NCI-H2227 (cell line): Measurements from ENCODE around the gene ACSL6.

Source experiments
- DNase-seq: peaks from one replicate; lab custom pipeline; 2025; ENCODE audit not compliant: unreplicated experiment; lab: John Stamatoyannopoulos, UW

ACSL6 gene

GRCh38 chr5:132049559-132049958, 38.1 kb upstream of the ACSL6 start:
- no peak for DNase-seq

- DNase-seq: no peak
Measured at GRCh38 chr5:132049093-132049492, 37.6 kb upstream of the ACSL6 start.

DNA sequence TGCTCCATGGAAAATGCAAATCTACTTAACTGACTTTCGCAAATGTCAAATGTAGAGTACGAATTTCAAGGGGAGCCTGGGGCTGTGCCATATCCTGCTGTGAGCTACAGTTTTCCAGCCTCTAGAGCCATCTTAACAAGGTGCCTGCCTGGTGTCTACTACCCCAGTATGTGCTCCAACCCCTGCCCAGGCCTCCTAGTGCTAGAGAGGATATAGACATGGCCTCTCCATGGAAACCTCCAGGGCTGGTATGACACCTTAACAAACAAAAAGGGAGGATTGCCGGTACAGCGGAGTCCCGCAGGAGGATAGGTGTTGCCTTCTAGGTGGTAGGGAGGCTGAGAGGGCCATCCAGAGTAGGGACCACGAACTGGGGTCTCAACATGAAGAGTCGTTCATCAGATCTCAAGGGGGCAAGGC, 35.4 kb upstream of the ACSL6 start:
- no peak for DNase-seq

DNA sequence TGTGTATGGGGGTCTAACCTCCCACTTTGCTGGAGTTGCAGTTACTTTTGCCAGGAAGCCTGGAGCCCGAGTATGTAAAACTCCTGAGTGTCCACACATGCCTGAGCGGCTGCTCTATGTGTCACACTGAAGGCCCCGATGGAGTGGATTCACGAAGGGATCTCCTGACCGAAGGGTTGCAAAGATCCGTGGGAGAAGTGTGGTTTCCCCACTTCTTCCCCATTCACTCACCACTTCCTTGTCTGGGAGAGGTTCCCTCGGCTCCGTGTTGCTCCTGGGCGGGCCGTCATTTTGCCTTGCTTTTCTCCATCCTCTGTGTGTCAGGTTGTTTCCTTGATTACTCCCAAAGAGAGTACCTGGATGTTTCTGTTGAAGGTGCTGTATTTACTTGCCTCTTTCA, 32.7 kb upstream of the ACSL6 start:
- no peak for DNase-seq

DNA sequence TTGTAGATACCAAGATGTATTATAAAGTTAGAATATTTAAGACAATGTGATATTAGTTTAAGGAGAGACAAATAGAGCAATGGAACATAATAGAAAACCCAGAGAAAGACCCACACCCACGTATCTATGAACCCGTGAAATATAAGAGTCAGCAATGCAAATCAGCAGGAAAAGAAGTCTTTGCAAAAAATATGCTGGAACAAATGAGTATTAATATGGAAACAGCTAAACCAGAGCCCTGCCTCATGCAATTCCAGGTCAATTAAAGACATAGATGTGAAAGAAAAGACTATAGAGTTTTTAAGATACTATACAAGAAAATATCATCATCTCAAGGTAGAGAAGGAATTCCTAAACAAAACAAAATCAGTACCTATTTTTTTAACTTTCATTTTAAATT, 25.9 kb upstream of the ACSL6 start:
- DNase-seq: no peak

DNA sequence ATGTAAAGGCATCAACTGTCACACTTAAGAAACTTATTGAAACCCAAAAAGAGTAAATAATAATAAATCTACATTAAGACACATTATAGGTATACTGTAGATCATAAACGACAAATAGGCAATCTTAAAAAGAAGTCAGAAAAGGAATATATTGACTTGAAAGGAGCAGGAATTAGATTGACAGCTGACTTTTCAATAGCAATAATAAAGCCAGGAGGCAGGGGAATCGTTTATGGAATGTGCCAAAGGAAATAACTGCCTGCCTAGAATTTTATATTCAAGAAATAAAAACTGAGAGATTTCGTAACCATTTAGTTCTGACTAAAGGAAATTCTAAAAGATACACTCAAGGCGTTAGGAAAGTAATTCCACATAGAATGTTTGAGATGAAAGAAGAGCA, 21.7 kb upstream of the ACSL6 start:
- no peak for DNase-seq

GRCh38 chr5:132032196-132032595, 20.7 kb upstream of the ACSL6 start:
- DNase-seq: no peak

DNA sequence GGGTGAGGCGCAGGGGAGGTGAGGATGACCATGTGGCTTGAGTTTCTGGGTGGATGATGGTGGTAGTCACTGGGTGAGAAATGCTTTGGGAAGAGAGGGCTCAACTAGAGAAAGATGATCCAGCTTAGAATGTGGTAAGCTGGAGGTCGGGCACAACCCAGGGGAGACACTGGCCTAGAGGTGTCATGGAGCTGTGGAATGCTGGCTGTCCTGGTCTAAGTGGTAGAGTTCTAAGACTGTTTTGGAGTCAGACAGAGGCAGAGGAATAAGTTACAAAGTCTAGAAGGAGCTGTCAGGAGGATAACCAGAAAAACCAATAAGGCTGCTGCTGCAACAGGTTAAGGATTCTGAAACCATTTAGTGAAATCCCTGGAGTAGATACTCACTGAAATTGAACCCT, 19.2 kb upstream of the ACSL6 start:
- DNase-seq: no peak

DNA sequence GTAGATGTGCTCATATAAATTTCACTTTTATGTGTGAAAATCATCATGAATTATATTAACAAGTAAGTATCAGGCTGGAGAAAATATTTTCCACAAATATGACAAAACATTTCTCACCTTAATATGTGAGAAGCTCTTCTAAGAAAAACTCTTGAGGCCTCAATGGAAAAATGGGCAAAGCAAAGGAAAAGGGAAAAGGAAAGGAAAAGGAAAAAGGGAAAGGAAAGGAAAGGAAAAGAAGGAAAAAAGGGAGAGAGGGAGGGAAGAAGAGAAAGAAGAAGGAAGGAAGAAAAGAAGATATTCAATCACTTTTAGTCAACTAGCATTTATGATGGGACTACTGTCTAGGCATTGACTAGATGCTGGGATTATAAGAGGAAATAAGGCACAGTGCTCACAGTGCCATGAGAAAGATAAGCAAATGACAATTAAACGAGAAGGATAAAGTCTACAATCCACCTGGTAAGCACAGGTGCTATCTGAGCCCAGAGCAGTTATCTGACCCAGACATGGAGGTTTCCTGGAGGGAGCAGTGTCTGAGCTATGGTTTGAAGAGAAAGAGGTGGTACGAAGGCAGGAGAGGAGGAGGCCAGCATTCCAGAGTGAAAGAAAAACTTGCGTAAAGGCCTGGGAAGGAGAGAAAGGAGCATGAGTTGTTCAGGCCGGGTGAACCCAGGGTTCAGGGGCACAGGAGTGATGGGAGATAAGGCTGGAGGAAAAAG, 18.3 kb upstream of the ACSL6 start:
- no peak for DNase-seq

DNA sequence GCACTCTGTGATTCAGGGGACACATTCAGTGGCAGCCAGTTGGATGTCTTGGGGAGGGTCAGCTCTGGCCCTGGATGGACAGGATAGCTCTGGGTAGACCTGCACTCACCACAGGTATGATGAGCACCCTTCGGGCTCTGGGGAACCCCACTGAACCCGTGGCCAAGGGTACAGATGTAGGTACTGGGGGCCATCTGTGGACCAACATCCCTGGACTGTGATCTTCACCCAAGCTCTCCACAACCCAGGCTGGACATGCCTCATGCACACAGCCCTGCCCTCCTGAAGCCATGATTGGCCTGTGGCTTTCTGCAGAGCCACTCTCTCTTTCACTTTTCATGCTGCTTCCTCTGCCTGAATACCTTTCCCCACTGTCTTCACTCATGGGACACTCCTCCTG, 15.6 kb upstream of the ACSL6 start:
- no peak for DNase-seq

GRCh38 chr5:132026516-132027008, 15.1 kb upstream of the ACSL6 start:
- no peak for DNase-seq

- DNase-seq: no peak
Measured at GRCh38 chr5:132025403-132025971, 14.0 kb upstream of the ACSL6 start.

- no peak for DNase-seq
Measured at GRCh38 chr5:132024789-132025402, 13.4 kb upstream of the ACSL6 start.

- DNase-seq: no peak
Measured at GRCh38 chr5:132024117-132024435, 12.6 kb upstream of the ACSL6 start.

GRCh38 chr5:132023258-132024116, 12.0 kb upstream of the ACSL6 start:
- DNase-seq: no peak

- no peak for DNase-seq
Measured at GRCh38 chr5:132022737-132023136, 11.3 kb upstream of the ACSL6 start.

GRCh38 chr5:132021654-132022053, 10.2 kb upstream of the ACSL6 start:
- no peak for DNase-seq

GRCh38 chr5:132020568-132021339, 9.3 kb upstream of the ACSL6 start:
- DNase-seq: no peak

DNA sequence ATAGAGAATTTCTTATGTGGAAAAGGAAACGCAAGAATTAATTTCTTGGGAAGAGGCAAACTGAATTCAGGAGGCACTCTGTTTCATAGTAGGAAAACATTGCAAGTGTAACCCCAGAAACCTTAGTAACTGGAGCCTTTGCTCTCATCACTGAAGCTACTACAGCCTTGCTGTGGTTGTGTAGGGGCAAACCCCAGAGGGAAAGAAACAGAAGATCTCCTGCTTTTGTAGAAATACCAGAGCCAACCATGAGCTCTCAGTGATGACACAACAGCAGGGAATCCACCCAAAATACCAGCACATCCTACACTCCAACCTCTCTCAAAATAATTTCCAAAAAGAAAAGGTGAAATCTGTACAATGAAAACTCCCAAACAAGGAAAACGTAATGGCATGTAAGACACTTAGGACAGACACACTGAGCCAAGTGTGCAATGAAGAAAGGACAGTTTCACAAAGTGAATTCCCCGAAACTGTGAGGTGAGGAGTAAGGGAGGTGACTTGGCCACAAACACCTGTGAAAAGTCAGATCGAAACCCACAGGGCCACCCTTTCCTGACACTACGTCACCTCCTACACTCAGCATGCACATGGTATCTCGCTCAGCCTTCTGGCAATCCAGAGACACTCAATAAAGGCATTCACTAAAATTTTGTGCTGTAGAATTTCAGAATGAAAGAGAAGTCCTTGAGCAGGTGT, 8.5 kb upstream of the ACSL6 start:
- DNase-seq: no peak

DNA sequence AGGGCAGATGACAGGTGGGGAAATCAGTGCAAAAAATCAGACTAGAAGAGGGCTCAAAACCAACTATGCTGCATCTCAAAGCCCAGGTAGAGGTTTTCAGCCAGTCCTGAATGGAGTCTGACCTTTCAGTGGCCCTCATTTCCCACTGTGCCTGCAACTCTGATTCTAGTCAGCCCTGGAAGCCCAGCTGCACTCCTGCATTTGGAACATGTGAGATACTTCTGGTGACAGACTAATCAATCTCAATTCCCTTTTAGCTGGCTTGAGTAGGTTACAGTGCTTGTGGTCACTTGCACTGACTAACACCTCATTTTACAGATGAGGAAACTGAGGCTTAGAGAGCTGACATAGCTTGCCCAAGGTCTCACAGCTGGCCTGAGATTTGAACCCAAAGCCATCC, 7.9 kb upstream of the ACSL6 start:
- no peak for DNase-seq
